OCI-LY1 (cell line): Measurements from ENCODE around the gene RASSF5.

Source experiments
- CTCF ChIP-seq: fragments of 200-600 bp; sonication (generic), shearing (Covaris generic); IDR thresholded peaks from 2 replicates; pipeline ENCODE4 v1.5.1; 2017; ENCODE audit warnings: mild to moderate bottlenecking, antibody characterized with exemption, low read length, moderate library complexity, mixed read lengths
- EZH2 ChIP-seq: fragments of 200-600 bp; sonication (generic), shearing (Covaris generic); IDR thresholded peaks from 2 replicates; pipeline ENCODE4 v1.8.0; 2017; ENCODE audit warnings: borderline replicate concordance, mixed run types, mild to moderate bottlenecking, antibody characterized with exemption, low read length, moderate library complexity, mixed read lengths

- TF ChIP-seq CTCF = no peak
- no peak for TF ChIP-seq EZH2
Measured at GRCh38 chr1:206500046-206500445, 7.3 kb upstream of the RASSF5 start.
